Activated T-helper 2 cell treated with anti-CD3 and anti-CD28 coated beads, Interferon-gamma antibody, Interleukin-2, Interleukin-4, amounts not matched to agents 10 μg/mL and 5 μg/mL and 100 μg/mL, durations not matched to agents 14 hours and 24 hours and 36 hours (primary cell): Measurements from ENCODE around the gene TMEM141. TPM values are rescaled to one million over a fixed set of nuclear protein-coding genes. Genes with fewer than 3 reads are reported as not detected.
"Not testable (repeated sequence)": the region's sequence is repeated elsewhere in the genome, so short reads cannot be mapped to it uniquely, and the experiment has no call there.

Source experiments
- DNase-seq: peaks from one replicate; pipeline ENCODE4 v3.0.0; 2021; ENCODE audit warnings: low spot score
- H3K27ac Mint-ChIP-seq: one replicate; pipeline ENCODE4 v1.8.0; 2021; ENCODE audit warnings: mixed read lengths
- H3K27me3 Mint-ChIP-seq: one replicate; pipeline ENCODE4 v1.8.0; 2021; ENCODE audit warnings: low read depth, mixed read lengths
- H3K36me3 Mint-ChIP-seq: one replicate; pipeline ENCODE4 v1.8.0; 2021; ENCODE audit warnings: low read depth, mixed read lengths
- H3K4me1 Mint-ChIP-seq: one replicate; pipeline ENCODE4 v1.8.0; 2021; ENCODE audit warnings: low read depth, mixed read lengths
- H3K4me3 Mint-ChIP-seq: one replicate; pipeline ENCODE4 v1.8.0; 2021; ENCODE audit warnings: low read depth, mild to moderate bottlenecking, moderate library complexity, mixed read lengths
- H3K9me3 Mint-ChIP-seq: one replicate; pipeline ENCODE4 v1.8.0; 2021; ENCODE audit warnings: mixed read lengths
- intact Hi-C: fragments of 100-400 bp; cut with micrococcal nuclease; formaldehyde crosslinking; loops from one replicate; pipeline ENCODE4 v1.15.1; 2023
- total RNA-seq: library from RNA; stranded (reverse); gene quantifications from 2 replicates; pipeline ENCODE4 v1.2.3, GENCODE V29; 2022

The TMEM141 gene
- total RNA-seq, 1 donor from 2014 or later = 34.4 TPM

DNA sequence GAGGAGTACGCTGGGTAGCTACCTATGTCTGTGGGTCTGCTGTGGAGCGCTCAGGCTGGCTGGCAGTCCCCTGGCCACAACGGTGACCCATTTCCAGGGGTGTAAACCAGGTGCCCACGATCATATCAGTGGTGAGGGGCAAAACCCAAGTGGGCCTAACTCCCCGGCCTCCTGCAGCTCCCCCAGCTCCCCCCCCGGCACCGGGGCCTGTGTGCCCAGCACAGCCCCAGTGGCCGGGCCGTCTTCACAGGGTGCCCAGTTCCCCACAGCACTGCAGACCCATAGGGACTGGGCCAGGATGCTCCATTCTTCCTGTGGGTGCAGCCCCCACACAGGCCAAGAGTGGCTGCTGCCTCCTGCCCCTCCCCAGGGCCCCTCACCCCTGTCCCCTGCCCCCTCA is 32.1 kb upstream of the TMEM141 start:
- no peaks in the 10 kb centered on the region for H3K27me3 Mint-ChIP-seq
- intact Hi-C loops = no loop called here

DNA sequence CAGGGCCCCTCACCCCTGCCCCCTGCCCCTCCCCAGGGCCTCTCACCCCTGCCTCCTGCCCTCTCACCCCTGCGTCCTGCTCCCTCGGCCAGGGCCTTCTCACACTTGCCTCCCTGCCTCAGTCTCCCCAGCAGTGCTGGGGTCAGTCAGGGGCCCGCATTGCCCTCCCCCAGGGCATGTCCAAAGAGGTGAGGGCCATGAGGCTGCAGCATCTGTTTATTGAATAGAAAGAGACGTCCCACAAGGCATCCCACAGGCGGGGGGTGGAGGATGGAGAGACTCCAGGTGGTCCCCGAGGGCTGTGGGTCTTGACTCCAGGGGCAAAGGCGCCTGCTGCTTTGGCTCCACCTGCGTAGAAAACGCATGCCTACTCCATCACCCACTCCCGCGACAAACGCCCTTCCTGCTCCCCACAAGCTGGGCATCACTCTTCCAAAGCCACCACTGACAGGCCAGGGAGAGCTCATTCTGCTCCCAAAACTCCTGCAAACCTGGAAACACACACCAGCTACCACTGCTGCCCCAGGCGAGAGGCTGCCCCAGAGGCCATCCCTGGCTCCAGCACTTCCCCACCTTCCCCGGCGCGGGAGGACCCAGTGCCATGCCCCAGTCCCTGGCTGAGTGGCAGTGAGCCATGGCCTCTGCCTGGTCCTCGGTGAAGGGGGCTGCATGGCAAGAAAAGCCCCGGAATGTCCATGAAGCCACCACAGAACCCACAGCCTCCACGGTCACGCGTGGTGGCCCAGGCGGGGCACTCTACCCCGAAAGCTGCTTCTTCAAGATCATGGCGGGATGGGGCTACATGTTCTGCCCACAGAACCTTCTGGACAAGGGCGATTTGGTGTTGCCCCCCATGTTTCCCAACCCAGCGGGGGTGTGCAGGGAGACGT is 31.5 kb upstream of the TMEM141 start:
- peaks cover 9% of the 10 kb centered on the region for H3K9me3 Mint-ChIP-seq
- H3K36me3 Mint-ChIP-seq = no peaks in the 10 kb centered on the region
- H3K27ac Mint-ChIP-seq = no peak overlapping the region
- H3K27me3 Mint-ChIP-seq = no peaks in the 10 kb centered on the region
- no peaks in the 10 kb centered on the region for H3K4me1 Mint-ChIP-seq
- no peak for DNase-seq
- intact Hi-C loops = no loop called here
- H3K4me3 Mint-ChIP-seq = no peak overlapping the region

More for the DNA sequence above, 32.1 kb upstream of the TMEM141 start:
- Mint-ChIP-seq H3K4me1 (no peaks in the 10 kb centered on the region), H3K4me3 (no peak overlapping the region), H3K27ac (no peak overlapping the region), H3K36me3 (no peaks in the 10 kb centered on the region), H3K9me3 (peaks cover 9% of the 10 kb centered on the region)
- no peak for DNase-seq

DNA sequence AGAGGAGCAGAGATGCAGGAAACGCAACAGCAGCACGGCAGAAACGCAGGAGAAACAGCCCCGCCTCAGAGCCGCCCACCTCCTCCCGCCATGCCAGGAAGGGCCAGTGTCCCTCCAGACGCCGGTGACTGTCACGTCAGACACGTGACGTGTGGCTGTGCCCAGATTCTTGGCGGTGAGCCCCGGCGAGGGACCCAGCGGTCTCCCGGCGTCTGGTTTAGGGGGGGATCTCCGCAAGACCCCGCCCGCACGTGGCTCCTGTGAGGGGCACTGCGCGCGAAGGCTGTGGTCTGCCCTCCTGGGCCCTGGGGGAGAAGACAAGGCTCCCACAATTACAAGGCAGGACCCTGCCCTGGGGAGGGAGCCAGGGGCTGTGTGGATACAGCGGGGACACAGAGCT is 30.7 kb upstream of the TMEM141 start:
- Mint-ChIP-seq H3K4me1 (no peaks in the 10 kb centered on the region), H3K27me3 (no peaks in the 10 kb centered on the region), H3K27ac (no peak overlapping the region), H3K36me3 (no peaks in the 10 kb centered on the region), H3K4me3 (no peak overlapping the region), H3K9me3 (peaks cover 8% of the 10 kb centered on the region)
- intact Hi-C loops = no loop called here
- DNase-seq = no peak

DNA sequence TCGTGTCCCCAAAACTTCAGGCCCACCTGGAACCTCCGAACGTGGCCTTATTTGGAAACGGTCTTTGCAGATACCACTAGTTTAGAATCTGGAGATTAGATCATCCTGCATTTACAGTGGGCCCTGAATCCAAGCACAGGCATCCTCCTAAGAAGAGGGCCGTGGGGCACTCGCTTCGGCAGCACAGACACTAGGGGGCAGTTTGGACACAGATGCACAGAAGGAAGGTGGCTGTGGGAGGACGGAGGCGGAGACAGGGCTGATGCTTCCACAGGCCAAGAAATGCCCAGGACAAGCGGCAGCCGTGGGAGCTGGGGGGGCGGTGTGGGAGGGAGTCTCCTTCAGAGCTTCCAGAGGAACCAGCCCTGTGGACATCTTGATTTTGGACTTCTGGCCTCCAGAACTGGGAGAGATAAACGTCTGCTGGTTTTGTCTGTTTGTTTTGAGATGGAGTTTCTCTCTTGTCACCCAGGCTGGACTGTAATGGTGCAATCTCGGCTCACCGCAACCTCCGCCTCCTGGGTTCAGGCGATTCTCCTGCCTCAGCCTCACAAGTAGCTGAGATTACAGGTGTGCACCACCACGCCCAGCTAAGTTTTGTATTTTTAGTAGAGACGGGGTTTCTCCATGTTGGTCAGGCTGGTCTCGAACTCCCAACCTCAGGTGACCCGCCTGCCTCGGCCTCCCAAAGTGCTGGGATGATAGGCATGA is 30.2 kb upstream of the TMEM141 start:
- H3K4me3 Mint-ChIP-seq, H3K27ac Mint-ChIP-seq, H3K4me1 Mint-ChIP-seq, DNase-seq, H3K9me3 Mint-ChIP-seq, intact Hi-C loops, H3K27me3 Mint-ChIP-seq, H3K36me3 Mint-ChIP-seq: not testable (repeated sequence)

DNA sequence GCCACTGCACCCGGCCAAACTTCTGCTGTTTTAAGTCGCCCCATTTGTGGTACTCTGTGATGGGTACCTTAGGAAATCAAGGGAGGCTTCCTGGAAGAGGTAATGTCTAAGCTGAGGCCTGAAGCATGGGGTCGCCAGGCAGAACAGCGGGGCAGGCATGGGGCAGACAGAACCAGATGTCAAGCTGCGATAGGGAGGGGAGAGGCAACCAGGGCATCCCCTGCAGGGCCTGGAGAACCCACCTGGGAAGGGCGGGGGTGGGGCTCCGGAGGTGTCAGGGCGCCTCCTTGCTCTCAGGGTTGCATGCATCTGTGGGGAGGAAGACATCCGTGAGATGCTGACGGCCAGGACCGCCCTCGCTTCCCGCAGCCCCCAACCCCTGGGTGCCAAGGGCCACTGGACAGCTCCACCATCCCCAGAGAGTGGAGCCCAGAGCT is 29.6 kb upstream of the TMEM141 start:
- no peak for DNase-seq
- Mint-ChIP-seq H3K4me1 (peaks cover 3% of the 10 kb centered on the region), H3K27me3 (no peaks in the 10 kb centered on the region), H3K4me3 (no peak overlapping the region), H3K27ac (no peak overlapping the region), H3K36me3 (no peaks in the 10 kb centered on the region), H3K9me3 (no peaks in the 10 kb centered on the region)
- intact Hi-C loops = no loop called here

DNA sequence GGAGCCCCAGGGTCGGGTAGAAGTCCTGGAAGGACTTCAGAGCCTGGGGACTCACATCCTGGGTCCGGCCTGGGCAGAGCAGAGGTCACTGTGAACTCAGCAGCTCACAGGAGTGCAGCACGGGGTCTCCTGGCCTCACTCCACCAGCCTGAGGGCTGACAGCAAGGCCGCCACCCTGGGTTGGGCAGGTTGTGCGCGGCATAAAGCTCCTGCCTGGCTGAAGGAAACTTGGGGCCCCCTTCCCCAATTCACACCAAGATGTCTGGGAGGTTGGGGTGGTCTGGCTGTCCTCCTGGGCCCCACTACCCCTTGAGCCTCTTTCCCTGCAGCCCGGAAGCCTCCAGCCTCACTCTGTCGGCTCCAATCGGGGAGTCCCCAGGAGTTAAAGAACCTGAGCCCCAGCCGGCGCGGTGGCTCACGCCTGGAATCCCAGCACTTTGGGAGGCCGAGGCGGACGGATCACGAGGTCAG is 28.9 kb upstream of the TMEM141 start:
- intact Hi-C loops = no loop called here
- no peak for DNase-seq
- no peak overlapping the region for H3K27ac Mint-ChIP-seq
- no peaks in the 10 kb centered on the region for H3K27me3 Mint-ChIP-seq
- H3K36me3 Mint-ChIP-seq = no peaks in the 10 kb centered on the region
- H3K4me3 Mint-ChIP-seq = no peak overlapping the region
- no peaks in the 10 kb centered on the region for H3K9me3 Mint-ChIP-seq
- peaks cover 9% of the 10 kb centered on the region for H3K4me1 Mint-ChIP-seq

DNA sequence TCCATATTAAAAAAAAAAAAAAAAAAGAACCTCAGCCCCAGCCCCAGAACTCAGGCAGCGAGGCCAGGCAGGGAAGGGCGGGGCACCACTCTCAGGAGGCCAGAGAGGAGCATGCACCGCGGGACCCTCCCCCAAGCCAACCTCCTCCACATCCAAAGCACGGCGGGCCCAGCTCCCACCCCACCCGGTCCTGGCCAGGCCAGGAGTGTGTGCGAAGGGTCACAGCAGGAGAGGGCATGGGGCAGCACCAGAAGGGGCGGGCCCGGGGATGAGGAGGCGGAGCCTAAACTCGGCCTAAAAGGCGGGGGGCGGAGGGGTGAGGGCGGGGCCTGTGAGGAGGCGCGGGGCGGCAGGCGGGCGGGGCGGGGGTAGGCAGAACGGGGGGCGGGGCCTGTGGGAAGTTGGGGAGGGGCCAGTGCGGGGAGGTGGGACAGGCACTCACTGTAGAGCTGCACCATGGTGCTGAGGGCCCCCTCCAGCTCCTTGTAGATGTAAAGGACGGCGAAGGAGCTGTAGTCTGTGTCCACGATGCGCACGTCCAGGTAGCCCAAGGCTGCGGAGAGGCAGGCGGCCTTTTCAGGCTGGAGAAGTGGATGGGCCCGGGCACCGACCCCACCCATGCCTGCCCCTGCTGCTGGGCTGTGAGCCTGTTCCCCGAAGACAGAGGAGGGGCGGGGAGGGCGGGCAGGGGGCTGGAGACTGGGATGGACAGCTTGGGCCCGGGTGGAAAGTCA is 28.1 kb upstream of the TMEM141 start:
- H3K4me1 Mint-ChIP-seq = peaks cover 9% of the 10 kb centered on the region
- H3K27me3 Mint-ChIP-seq = no peaks in the 10 kb centered on the region
- intact Hi-C loops = no loop called here
- H3K36me3 Mint-ChIP-seq = no peaks in the 10 kb centered on the region
- no peak overlapping the region for H3K27ac Mint-ChIP-seq
- no peaks in the 10 kb centered on the region for H3K9me3 Mint-ChIP-seq
- DNase-seq = peak; percentile 36
- H3K4me3 Mint-ChIP-seq = no peak overlapping the region

DNA sequence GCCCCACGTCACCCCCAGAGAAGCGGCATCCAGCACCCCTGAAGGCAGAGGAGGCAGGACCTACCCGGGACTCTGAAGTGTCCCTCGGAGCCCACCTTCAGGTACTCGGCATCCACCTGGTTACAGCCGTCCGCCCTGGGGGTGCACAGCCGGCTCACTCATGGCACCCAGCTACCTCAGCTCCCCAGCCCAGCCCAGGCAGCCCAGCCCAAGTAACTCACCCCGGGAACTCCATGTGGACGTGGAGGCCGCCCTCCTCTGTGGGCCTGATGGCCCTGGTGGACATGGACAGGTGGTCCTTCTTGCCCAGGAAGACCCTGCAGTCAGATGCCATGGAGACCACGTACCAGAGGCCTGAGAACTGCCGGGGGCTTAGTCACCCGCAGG is 27.5 kb upstream of the TMEM141 start:
- Mint-ChIP-seq H3K4me1 (peaks cover 9% of the 10 kb centered on the region), H3K4me3 (no peak overlapping the region), H3K9me3 (no peaks in the 10 kb centered on the region), H3K27me3 (no peaks in the 10 kb centered on the region), H3K36me3 (no peaks in the 10 kb centered on the region), H3K27ac (no peak overlapping the region)
- intact Hi-C loops = no loop called here
- no peak for DNase-seq

DNA sequence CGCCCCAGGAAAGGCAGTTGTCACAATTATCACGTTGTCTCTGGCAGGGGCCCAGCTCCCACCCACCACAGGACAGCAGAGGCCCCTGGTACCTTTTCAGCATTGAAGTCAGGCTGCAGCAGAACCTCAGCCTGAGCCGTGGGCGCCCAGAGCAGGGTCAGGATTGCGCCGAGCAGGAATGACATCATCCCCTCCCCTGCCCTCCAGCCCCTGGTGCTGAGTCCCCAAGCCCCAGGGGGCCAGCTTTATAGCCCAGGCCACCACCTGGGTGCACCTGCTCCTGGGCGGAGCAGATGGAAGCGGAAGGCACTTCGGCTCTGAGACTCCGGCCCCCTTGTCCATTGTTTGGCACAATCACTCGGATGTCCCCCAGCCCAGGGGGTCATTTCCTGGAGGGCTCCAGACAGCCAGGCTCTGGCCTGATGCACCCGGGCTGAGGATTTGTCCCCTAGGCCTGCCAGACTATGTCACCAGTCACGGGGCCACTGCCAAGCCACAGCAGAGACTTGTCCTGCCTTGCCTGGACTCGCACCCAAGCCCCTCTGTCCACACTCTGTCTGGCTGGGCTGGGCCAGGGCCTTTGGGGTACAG is 26.7 kb upstream of the TMEM141 start, which contains the start of gene LCN15:
Gene LCN15 (minus strand): TSS at position 218 of the 591 bp plus-strand sequence. CDS start 30 bp downstream, at position 188.
- Mint-ChIP-seq H3K9me3 (no peaks in the 10 kb centered on the region), H3K27me3 (no peaks in the 10 kb centered on the region), H3K4me3 (no peak within 1 kb of the TSS), H3K36me3 (no peaks in the 10 kb centered on the region), H3K27ac (no peak within 1 kb of the TSS), H3K4me1 (peaks cover 9% of the 10 kb centered on the region)
- intact Hi-C loops = no loop called here
- DNase-seq = no peak

DNA sequence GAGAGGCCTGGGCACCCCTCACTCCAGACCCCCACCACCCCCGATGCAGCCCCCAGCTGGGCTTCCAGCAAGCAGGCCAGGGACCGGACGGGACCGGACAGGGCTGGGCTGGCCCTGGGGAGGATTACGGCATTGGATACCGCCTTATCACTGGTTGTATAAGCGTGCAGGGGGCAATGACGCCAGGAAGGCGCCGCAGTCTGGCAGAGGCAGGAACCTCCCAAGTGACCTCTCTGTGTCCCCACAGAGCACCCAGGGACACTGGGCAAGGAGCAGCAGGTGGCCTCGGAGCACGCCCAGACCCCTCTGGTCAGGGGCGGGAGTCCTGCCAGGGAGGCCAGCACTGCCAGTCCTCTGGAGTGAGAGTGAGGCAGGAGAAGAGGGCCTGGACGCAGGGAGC is 26.1 kb upstream of the TMEM141 start:
- H3K27ac Mint-ChIP-seq = no peak overlapping the region
- H3K27me3 Mint-ChIP-seq = peaks cover 2% of the 10 kb centered on the region
- H3K9me3 Mint-ChIP-seq = no peaks in the 10 kb centered on the region
- no peaks in the 10 kb centered on the region for H3K36me3 Mint-ChIP-seq
- H3K4me3 Mint-ChIP-seq = no peak overlapping the region
- no peak for DNase-seq
- intact Hi-C loops = no loop called here
- H3K4me1 Mint-ChIP-seq = peaks cover 9% of the 10 kb centered on the region

DNA sequence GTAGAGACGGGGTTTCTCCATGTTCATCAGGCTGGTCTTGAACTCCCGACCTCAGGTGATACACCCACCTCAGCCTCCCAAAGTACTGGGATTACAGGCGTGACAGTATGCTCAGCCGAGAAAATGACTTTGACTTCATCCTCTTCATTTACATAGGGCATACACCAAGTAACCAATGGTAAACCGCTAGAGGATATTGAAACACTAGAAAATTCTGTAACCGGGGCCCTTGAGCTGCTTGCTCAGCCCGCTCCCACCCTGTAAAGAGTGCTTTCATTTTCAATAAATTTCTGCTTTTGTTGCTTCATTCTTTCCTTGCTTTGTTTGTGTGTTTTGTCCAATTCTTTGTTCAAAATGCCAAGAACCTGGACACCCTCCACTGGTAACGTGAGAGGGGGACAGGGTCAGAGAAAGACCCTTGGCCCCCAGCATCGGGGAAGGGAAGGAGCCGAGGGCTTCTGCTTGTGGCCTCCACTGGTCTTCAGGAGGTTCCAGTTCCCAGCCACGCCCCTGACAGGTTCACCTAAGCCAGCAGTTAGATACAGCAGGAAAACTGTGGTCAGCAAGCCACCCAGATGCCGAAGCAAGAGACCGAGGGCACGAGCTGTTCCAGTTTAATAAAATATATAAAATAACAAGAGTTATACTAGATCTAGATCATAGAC is 25.3 kb upstream of the TMEM141 start:
- H3K4me1 Mint-ChIP-seq, H3K9me3 Mint-ChIP-seq, H3K27me3 Mint-ChIP-seq, H3K4me3 Mint-ChIP-seq, H3K36me3 Mint-ChIP-seq, H3K27ac Mint-ChIP-seq, intact Hi-C loops, DNase-seq: not testable (repeated sequence)
